Body of pancreas (tissue), 4 donors: ENCODE measurements around the gene FKBP11.

Source experiments
- POLR2A ChIP-seq, 3 donors: fragments of 450-650 bp; IDR thresholded peaks; one replicate each; pipeline ENCODE4 v1.6.1; 2016; ENCODE audit warnings: antibody characterized with exemption in 3 of 3, mild to moderate bottlenecking in 2 of 3
- TF ChIP-seq, protein P1 (sequence below), 7 experiments: fragments of 450-650 bp in 4 of 7; fragments of 200-600 bp in 3 of 7; sonication (generic) in 3 of 7; IDR thresholded peaks; one replicate each; pipeline ENCODE4 v1.5.1; 2016 to 2019; ENCODE audit warnings: antibody characterized with exemption in 7 of 7

DNA sequence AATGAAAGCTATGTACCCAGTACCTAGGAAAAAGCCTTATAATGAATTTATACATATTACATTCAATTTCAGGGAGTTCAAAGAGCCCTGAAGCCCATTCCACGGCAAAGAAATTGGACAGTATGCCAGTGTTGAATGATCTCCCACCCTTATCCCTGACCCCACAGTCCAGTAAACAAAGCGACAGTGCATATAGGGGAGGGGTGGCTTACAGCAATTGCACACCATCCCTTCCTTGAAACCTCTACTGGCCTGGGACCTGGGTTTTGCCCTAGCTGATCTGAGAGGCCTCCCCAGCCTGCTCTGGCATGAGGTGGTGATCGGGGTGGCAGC lies 42.4 kb downstream of the FKBP11 start:
- TF ChIP-seq, protein P1, sequence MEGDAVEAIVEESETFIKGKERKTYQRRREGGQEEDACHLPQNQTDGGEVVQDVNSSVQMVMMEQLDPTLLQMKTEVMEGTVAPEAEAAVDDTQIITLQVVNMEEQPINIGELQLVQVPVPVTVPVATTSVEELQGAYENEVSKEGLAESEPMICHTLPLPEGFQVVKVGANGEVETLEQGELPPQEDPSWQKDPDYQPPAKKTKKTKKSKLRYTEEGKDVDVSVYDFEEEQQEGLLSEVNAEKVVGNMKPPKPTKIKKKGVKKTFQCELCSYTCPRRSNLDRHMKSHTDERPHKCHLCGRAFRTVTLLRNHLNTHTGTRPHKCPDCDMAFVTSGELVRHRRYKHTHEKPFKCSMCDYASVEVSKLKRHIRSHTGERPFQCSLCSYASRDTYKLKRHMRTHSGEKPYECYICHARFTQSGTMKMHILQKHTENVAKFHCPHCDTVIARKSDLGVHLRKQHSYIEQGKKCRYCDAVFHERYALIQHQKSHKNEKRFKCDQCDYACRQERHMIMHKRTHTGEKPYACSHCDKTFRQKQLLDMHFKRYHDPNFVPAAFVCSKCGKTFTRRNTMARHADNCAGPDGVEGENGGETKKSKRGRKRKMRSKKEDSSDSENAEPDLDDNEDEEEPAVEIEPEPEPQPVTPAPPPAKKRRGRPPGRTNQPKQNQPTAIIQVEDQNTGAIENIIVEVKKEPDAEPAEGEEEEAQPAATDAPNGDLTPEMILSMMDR (IDR thresholded peaks at IDR 0.05) = no peak
- TF ChIP-seq POLR2A (IDR thresholded peaks at IDR 0.05) = no peak
